ENCODE results near the gene SUMF1.

Gene SUMF1

GRCh38 chr3:4375911-4376310, 91.2 kb downstream of the SUMF1 start:
- DNase-seq, result no peak

DNA sequence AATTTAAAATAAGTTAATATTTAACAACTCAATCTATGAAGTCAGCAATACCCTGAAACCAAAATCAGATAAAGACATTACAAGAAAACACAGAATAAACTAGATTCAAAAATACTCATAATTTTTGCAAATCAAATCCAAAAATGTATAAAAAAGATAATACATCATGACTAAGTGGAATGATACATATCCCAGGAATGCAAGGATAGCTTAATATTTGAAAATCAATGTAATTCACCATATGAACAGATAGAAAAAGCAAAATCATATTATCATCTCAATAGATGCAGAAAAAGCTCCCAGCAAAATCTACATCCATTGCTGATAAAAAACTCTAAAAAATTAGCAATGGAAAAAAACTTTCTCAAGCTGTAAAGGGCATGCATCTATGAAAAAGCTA, 93.4 kb downstream of the SUMF1 start:
- no peak for DNase-seq

DNA sequence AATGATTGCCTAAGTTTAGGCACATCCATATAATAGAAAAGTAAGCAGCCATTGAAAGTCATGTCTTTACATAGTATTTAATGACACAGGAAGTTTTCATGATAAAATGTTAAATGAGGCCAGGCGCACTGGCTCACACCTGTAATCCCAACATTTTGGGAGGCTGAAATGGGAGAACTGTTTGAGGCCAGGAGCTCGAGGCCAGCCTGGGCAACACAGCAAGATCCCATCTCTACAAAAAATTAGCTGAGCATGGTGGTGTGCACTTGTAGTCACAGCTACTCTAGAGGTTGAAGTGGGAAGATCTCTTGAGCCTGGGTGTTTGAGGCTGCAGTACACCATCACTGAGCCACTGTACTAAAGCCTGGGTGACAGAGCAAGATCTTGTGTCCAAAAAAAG, 104.5 kb downstream of the SUMF1 start:
- no peak for DNase-seq

DNA sequence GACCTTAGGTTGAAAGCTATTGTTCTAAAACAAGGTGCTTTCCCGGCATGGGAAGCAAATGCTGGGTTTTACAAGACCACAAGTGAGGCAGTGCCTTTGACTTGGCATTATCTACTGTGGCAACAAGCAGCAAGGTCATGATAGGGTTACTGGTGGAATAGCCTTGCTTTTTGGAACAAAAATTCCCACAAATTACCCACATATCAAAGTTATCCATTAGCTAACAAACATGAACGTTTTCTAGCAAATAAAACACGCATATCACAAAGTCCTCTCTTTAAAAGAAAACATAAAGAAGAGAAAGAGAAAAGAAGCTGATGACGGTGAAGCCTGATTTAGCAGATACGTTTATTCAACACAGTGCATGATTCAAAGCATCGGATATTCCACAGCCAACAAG, 106.3 kb downstream of the SUMF1 start:
- DNase-seq, result no peak

GRCh38 chr3:4359805-4360502, 107.1 kb downstream of the SUMF1 start:
- DNase-seq, result no peak

GRCh38 chr3:4358273-4358672, 108.8 kb downstream of the SUMF1 start:
- DNase-seq, result no peak

DNA sequence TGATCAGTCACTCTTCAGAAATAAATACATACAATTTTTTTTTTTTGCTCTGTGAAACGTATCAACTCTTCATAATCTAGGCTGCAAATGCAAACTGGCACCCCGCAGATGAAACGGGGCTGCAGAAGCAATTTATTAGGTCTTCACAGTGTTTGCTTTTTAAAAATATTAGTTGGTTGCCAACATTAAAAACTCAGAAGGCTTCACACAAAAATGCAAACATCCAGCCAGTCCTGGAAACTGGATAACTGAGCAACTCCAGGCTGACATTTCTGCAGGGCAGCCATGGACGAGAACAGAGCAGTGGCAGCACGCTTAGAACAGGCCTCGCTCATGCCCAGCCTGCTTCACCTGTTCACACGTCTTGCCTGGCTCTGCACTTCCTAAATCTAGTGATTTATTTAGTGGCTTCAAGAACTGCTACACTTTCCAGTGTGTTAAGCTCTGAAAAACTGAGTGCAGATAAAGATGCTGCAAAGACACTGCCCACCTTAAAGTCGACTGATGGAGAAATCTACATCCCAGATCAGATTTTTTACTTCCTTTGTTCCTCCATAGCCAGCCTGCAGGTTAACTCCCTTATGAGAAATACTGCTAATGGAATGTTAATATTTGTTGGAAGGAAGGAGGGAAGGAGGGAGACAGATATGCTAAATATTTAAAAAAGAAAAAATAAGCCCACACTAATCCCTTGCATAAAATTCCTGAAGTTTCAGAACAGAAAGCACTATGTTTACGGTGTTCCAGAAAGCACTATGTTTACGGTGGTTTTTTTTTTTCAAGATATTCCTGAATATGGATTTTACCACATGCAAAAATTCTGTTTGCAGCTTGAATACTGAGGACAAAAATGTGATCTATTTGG, 110.3 kb downstream of the SUMF1 start:
- DNase-seq, result no peak

- no peak for DNase-seq
These were observed 110.9 kb downstream of the SUMF1 start for GRCh38 chr3:4356220-4356540.

- no peak for DNase-seq
These were observed 111.5 kb downstream of the SUMF1 start for GRCh38 chr3:4355401-4356219.

DNA sequence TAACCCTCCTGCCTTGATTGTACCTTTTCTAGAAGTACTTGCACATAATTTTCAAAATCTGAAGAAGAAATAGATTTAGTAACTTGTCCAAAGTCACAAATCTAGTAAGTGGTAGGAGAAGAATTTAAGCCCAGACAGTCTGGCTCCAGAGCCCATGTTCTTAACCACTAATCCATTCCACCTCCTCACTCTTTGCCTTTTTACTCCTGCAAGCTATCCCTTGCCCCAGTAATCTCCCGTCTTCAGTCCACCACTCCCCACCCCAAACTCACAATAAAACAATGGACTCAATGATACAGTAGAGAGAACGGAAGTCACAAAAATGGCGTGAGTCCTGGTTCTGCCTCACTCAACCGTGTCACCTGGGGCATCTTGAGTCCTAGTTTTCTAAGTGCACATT, 115.2 kb downstream of the SUMF1 start:
- DNase-seq, result no peak

- DNase-seq, result no peak
These were observed 115.8 kb downstream of the SUMF1 start for GRCh38 chr3:4351164-4351855.

GRCh38 chr3:4350789-4351163, 116.3 kb downstream of the SUMF1 start:
- DNase-seq, result peak; percentile 59

DNA sequence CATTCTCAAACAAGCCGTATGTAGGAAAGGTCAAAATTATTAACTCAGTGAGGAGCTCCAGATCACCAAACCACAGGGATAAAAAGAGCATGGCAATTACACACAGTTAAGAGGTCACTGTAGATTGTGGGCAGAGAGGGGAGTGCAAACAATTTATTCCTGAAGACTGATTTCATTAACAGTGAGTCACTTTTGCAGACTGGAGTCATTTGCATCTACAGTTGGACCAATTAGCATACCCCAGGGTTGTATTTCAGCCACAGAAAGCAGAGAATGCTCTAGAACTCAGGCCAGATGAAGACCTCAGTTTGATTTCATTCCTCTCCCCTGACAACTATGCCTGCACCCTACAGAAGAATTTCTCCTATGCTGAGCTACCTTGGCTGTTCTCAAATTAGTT, 123.8 kb downstream of the SUMF1 start:
- no peak for DNase-seq

DNA sequence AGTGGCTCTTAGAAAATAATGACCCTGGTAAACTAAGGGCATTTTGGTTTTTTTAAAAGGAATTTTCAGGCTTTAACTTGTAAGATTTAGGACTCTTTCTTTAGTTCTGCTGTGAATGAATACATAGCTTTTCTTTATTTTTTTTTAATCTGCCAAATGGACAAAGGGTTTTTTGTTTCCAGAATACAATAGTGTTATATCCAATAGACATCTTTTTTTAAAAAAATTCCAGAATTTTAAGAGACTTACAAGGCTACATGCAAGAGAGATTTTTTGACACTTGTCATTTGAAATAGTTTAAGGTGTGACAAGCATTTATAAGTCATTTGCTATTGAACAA, 125.8 kb downstream of the SUMF1 start:
- no peak for DNase-seq

- DNase-seq, result no peak
These were observed 126.4 kb downstream of the SUMF1 start for GRCh38 chr3:4340411-4341335.

DNA sequence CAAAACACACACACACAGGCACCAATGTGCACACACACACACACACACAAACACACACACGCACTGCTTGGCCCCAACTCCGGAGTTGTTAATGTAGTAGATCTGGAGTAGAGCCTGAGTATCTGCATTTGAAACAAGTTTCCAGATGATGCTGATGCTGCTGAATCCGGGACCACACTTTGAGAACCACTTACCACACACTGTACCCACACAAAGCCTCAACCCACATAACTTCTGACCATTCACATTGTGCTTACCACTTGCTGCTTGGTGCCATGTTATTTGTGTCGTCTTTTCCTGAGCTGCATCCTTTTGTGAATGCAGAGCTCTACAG, 127.0 kb downstream of the SUMF1 start:
- DNase-seq, result no peak

- no peak for DNase-seq
These were observed 128.3 kb downstream of the SUMF1 start for GRCh38 chr3:4338751-4339150.

DNA sequence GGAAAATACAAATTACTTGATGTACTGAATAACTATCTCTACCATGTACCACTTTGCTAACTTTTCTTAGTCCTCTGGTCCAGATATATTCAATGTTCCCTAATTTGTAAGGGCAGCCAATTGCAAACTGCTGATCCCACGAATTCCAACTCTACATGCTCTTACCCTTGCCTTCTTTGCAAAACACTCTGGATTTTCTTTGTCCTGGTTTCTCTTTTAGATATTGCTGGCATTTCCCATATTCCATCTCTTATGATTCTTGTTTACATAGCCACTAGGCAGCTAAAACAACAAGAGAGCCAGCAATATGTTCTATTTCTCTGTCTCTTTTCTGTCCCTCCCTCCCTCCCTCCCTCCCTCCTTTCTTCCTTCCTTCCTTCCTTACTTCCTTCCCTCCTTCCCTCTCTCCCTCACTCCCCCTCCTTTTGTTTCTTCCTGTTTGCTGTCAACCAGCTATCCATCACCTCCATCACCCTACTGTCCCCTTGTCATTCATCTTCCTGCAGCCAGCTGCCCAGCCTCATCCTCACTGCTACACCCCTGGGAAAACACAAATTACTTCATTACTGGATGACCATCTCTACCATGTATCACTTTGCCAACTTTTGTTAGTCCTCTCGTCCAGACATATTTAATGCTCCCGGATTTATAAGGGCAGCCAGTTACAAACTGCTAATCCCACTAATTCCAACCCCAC, 130.1 kb downstream of the SUMF1 start:
- DNase-seq, result no peak

- DNase-seq, result no peak
These were observed 131.1 kb downstream of the SUMF1 start for GRCh38 chr3:4335840-4336562.

- DNase-seq, result no peak
These were observed 132.5 kb downstream of the SUMF1 start for GRCh38 chr3:4334548-4334947.

GRCh38 chr3:4332991-4333390, 134.1 kb downstream of the SUMF1 start:
- no peak for DNase-seq

Measured in RPMI8226 (cell line).